SU-DHL-6 (cell line): ENCODE measurements around the gene NPAS3.

Source experiments
- H2AFZ ChIP-seq: fragments of 200-600 bp; sonication (generic); 2 replicates; pipeline ENCODE4 v1.6.1; 2014; ENCODE audit warnings: low read depth, mild to moderate bottlenecking, moderate library complexity, mixed read lengths, antibody characterized with exemption, low read length; ENCODE audit not compliant: severe bottlenecking
- H3F3A ChIP-seq: fragments of 200-600 bp; shearing (Covaris generic); 2 replicates; pipeline ENCODE4 v1.6.0; 2016; ENCODE audit warnings: antibody characterized with exemption, mild to moderate bottlenecking; ENCODE audit not compliant: insufficient read depth
- H3K27ac ChIP-seq: fragments of 200-600 bp; sonication (generic); 2 replicates; pipeline ENCODE4 v1.5.1; 2016; ENCODE audit warnings: low read depth, mild to moderate bottlenecking, low read length, moderate library complexity, mixed read lengths
- H3K27me3 ChIP-seq: fragments of 200-600 bp; sonication (generic), shearing (Covaris generic); 2 replicates; pipeline ENCODE4 v1.6.0; 2014; ENCODE audit warnings: mild to moderate bottlenecking, low read length
- H3K36me3 ChIP-seq: fragments of 200-600 bp; sonication (generic); 2 replicates; pipeline ENCODE4 v1.6.1; 2014; ENCODE audit warnings: mild to moderate bottlenecking, low read length, mixed read lengths
- H3K4me2 ChIP-seq: fragments of 300-600, 200-600 bp; shearing (Covaris generic), sonication (generic); 2 replicates; pipeline ENCODE4 v1.6.0; 2014; ENCODE audit warnings: low read length, low read depth, mild to moderate bottlenecking; ENCODE audit not compliant: poor library complexity, severe bottlenecking
- H3K4me3 ChIP-seq: fragments of 200-600 bp; sonication (generic); 2 replicates; pipeline ENCODE4 v1.5.1; 2014; ENCODE audit warnings: antibody characterized with exemption, low read length, mild to moderate bottlenecking, mixed read lengths; ENCODE audit not compliant: insufficient read depth, poor library complexity, severe bottlenecking
- H3K79me2 ChIP-seq: fragments of 200-600 bp; sonication (generic); 2 replicates; pipeline ENCODE4 v1.6.1; 2014; ENCODE audit warnings: mild to moderate bottlenecking, low read length, moderate library complexity; ENCODE audit not compliant: insufficient read depth
- H3K9ac ChIP-seq: fragments of 200-600 bp; sonication (generic); 2 replicates; pipeline ENCODE4 v1.7.0; 2014; ENCODE audit warnings: mild to moderate bottlenecking, low read length
- H3K9me2 ChIP-seq: fragments of 200-600 bp; sonication (generic); replicated peaks from 2 replicates; pipeline ENCODE4 v1.6.1; 2014; ENCODE audit warnings: low read length; ENCODE audit not compliant: insufficient read depth
- H3K9me3 ChIP-seq: fragments of 200-600 bp; sonication (generic); 2 replicates; pipeline ENCODE4 v1.6.1; 2014; ENCODE audit warnings: low read length, mixed read lengths; ENCODE audit not compliant: insufficient read depth
- H4K20me1 ChIP-seq: fragments of 200-600 bp; sonication (generic); 2 replicates; pipeline ENCODE4 v1.6.1; 2014; ENCODE audit warnings: low read depth, mild to moderate bottlenecking, antibody characterized with exemption, low read length, moderate library complexity, mixed read lengths
- CTCF ChIP-seq: fragments of 200-600 bp; sonication (generic); IDR thresholded peaks from one replicate; pipeline ENCODE4 v1.5.1; 2017; ENCODE audit warnings: antibody characterized with exemption, mild to moderate bottlenecking, low read length, moderate library complexity; ENCODE audit not compliant: insufficient read depth, poor library complexity, severe bottlenecking
- EZH2phosphoT487 ChIP-seq: fragments of 200-600 bp; sonication (generic), shearing (Covaris generic); conservative IDR thresholded peaks from 2 replicates; pipeline ENCODE4 v1.6.1; 2018; ENCODE audit warnings: mild to moderate bottlenecking, antibody characterized with exemption, low read length, moderate library complexity, mixed read lengths

NPAS3 gene

GRCh38 chr14:33230021-33230420, 291.3 kb downstream of the NPAS3 start:
- H3F3A ChIP-seq = no peaks in the 10 kb centered on the region
- no peak overlapping the region for H3K4me3 ChIP-seq
- H3K36me3 ChIP-seq = no peaks in the 10 kb centered on the region
- H3K27me3 ChIP-seq = no peaks in the 10 kb centered on the region
- no peak overlapping the region for H3K4me2 ChIP-seq
- no peaks in the 10 kb centered on the region for H3K9me2 ChIP-seq
- no peak overlapping the region for H2AFZ ChIP-seq
- H3K27ac ChIP-seq = no peak overlapping the region
- no peak for TF ChIP-seq CTCF
- TF ChIP-seq EZH2phosphoT487 = no peak
- H3K79me2 ChIP-seq = no peaks in the 10 kb centered on the region
- H3K9me3 ChIP-seq = no peaks in the 10 kb centered on the region
- no peaks in the 10 kb centered on the region for H4K20me1 ChIP-seq
- no peak overlapping the region for H3K9ac ChIP-seq

- H3K4me2 ChIP-seq = no peak overlapping the region
- no peak overlapping the region for H3K27ac ChIP-seq
- TF ChIP-seq CTCF = no peak
- TF ChIP-seq EZH2phosphoT487 = no peak
- no peak overlapping the region for H2AFZ ChIP-seq
- H3K9me2 ChIP-seq = no peaks in the 10 kb centered on the region
- H3K79me2 ChIP-seq = no peaks in the 10 kb centered on the region
- no peaks in the 10 kb centered on the region for H3K27me3 ChIP-seq
- H3K9ac ChIP-seq = no peak overlapping the region
- H3K4me3 ChIP-seq = no peak overlapping the region
- no peaks in the 10 kb centered on the region for H3K9me3 ChIP-seq
- no peaks in the 10 kb centered on the region for H3F3A ChIP-seq
- no peaks in the 10 kb centered on the region for H4K20me1 ChIP-seq
- no peaks in the 10 kb centered on the region for H3K36me3 ChIP-seq
These were observed 293.4 kb downstream of the NPAS3 start for GRCh38 chr14:33232031-33232430.

- no peak overlapping the region for H3K27ac ChIP-seq
- H3K4me2 ChIP-seq = no peak overlapping the region
- H3K36me3 ChIP-seq = no peaks in the 10 kb centered on the region
- H2AFZ ChIP-seq = no peak overlapping the region
- no peak for TF ChIP-seq EZH2phosphoT487
- TF ChIP-seq CTCF = no peak
- H3F3A ChIP-seq = no peaks in the 10 kb centered on the region
- H3K79me2 ChIP-seq = no peaks in the 10 kb centered on the region
- H3K9me2 ChIP-seq = no peaks in the 10 kb centered on the region
- no peaks in the 10 kb centered on the region for H3K27me3 ChIP-seq
- H4K20me1 ChIP-seq = no peaks in the 10 kb centered on the region
- no peak overlapping the region for H3K4me3 ChIP-seq
- no peak overlapping the region for H3K9ac ChIP-seq
- H3K9me3 ChIP-seq = no peaks in the 10 kb centered on the region
These were observed 298.5 kb downstream of the NPAS3 start for GRCh38 chr14:33237115-33237740.

- Histone ChIP-seq H3K4me3 (no peak overlapping the region), H3K9me3 (no peaks in the 10 kb centered on the region), H2AFZ (no peak overlapping the region), H3K36me3 (no peaks in the 10 kb centered on the region), H3K9me2 (no peaks in the 10 kb centered on the region), H3K27me3 (no peaks in the 10 kb centered on the region), H4K20me1 (no peaks in the 10 kb centered on the region), H3K79me2 (no peaks in the 10 kb centered on the region), H3K4me2 (no peak overlapping the region), H3K9ac (no peak overlapping the region), H3K27ac (no peak overlapping the region), H3F3A (no peaks in the 10 kb centered on the region)
- no peak for TF ChIP-seq EZH2phosphoT487
- TF ChIP-seq CTCF = no peak
These were observed 300.8 kb downstream of the NPAS3 start for GRCh38 chr14:33239465-33239864.
